Astrocyte (in vitro differentiated cells and primary cell): Measurements from ENCODE around the gene SCARF2. TPM values are rescaled to one million over a fixed set of nuclear protein-coding genes. Genes with fewer than 3 reads are reported as not detected.

Source experiments
- DNase-seq: peaks from one replicate; pipeline ENCODE4 v3.0.0-alpha.2; 2010; ENCODE audit warnings: low read depth
- FAIRE-seq: peaks from 2 replicates; lab custom pipeline; 2011; peaks lifted over from hg19 to GRCh38; lab: Jason Lieb, UNC
- H2AFZ ChIP-seq: 2 replicates; pipeline ENCODE4 v1.6.0; 2012; ENCODE audit warnings: low read depth, low read length, inconsistent platforms
- H3K27ac ChIP-seq: 2 replicates; pipeline ENCODE4 v1.5.1; 2011; ENCODE audit warnings: low read depth, low read length, inconsistent platforms
- H3K27me3 ChIP-seq: 2 replicates; pipeline ENCODE4 v1.6.0; 2011; ENCODE audit warnings: low read length, inconsistent platforms; ENCODE audit not compliant: insufficient read depth
- H3K36me3 ChIP-seq: 2 replicates; pipeline ENCODE4 v1.5.1; 2011; ENCODE audit warnings: low read length, inconsistent platforms; ENCODE audit not compliant: insufficient read depth
- H3K4me1 ChIP-seq: 2 replicates; pipeline ENCODE4 v1.5.1; 2011; ENCODE audit warnings: low read length, inconsistent platforms; ENCODE audit not compliant: insufficient read depth
- H3K4me2 ChIP-seq: 2 replicates; pipeline ENCODE4 v1.6.0; 2012; ENCODE audit warnings: low read length, inconsistent platforms
- H3K4me3 ChIP-seq: 2 replicates; pipeline ENCODE4 v1.5.1; 2011; ENCODE audit warnings: low read depth, mild to moderate bottlenecking, low read length, inconsistent platforms; ENCODE audit not compliant: insufficient read depth
- H3K79me2 ChIP-seq: 2 replicates; pipeline ENCODE4 v1.6.0; 2012; ENCODE audit warnings: mild to moderate bottlenecking, low read length, inconsistent platforms; ENCODE audit not compliant: insufficient read depth
- H3K9ac ChIP-seq: 2 replicates; pipeline ENCODE4 v1.6.0; 2012; ENCODE audit warnings: mild to moderate bottlenecking, low read length, inconsistent platforms
- H3K9me3 ChIP-seq: 2 replicates; pipeline ENCODE4 v1.5.1; 2012; ENCODE audit warnings: low read depth, mild to moderate bottlenecking, low read length, inconsistent platforms; ENCODE audit not compliant: insufficient read depth
- H4K20me1 ChIP-seq: 2 replicates; pipeline ENCODE4 v1.6.0; 2012; ENCODE audit warnings: low read length, inconsistent platforms; ENCODE audit not compliant: insufficient read depth
- H3K27ac Mint-ChIP-seq: one replicate; pipeline ENCODE4 v1.8.0; 2021; ENCODE audit warnings: mild to moderate bottlenecking, mixed read lengths; ENCODE audit not compliant: unreplicated experiment
- H3K27me3 Mint-ChIP-seq: one replicate; pipeline ENCODE4 v1.8.0; 2021; ENCODE audit warnings: low read depth, mixed read lengths; ENCODE audit not compliant: unreplicated experiment
- H3K36me3 Mint-ChIP-seq: one replicate; pipeline ENCODE4 v1.8.0; 2021; ENCODE audit warnings: low read depth, mixed read lengths; ENCODE audit not compliant: unreplicated experiment
- H3K4me1 Mint-ChIP-seq: one replicate; pipeline ENCODE4 v1.8.0; 2021; ENCODE audit warnings: low read depth, mixed read lengths; ENCODE audit not compliant: unreplicated experiment
- H3K4me3 Mint-ChIP-seq: one replicate; pipeline ENCODE4 v1.8.0; 2021; ENCODE audit warnings: mild to moderate bottlenecking, moderate library complexity, mixed read lengths; ENCODE audit not compliant: unreplicated experiment
- H3K9me3 Mint-ChIP-seq: one replicate; pipeline ENCODE4 v1.8.0; 2021; ENCODE audit warnings: mild to moderate bottlenecking, mixed read lengths; ENCODE audit not compliant: unreplicated experiment
- EZH2 ChIP-seq: IDR thresholded peaks from 2 replicates; pipeline ENCODE4 v1.6.1; 2012; ENCODE audit warnings: mild to moderate bottlenecking, low read length, inconsistent platforms; ENCODE audit not compliant: insufficient read depth
- total RNA-seq: library from RNA; stranded (reverse); gene quantifications from 2 replicates; pipeline ENCODE4 v1.2.1, GENCODE V29; 2021
- TF ChIP-seq, protein P1 (sequence below): IDR thresholded peaks from 2 replicates; pipeline ENCODE4 v1.5.1; 2011; ENCODE audit warnings: low read depth, mild to moderate bottlenecking, inconsistent platforms, low read length, moderate library complexity; ENCODE audit not compliant: insufficient read depth

The SCARF2 gene
- total RNA-seq, 1 donor from 2014 or later = 17.3 TPM

DNA sequence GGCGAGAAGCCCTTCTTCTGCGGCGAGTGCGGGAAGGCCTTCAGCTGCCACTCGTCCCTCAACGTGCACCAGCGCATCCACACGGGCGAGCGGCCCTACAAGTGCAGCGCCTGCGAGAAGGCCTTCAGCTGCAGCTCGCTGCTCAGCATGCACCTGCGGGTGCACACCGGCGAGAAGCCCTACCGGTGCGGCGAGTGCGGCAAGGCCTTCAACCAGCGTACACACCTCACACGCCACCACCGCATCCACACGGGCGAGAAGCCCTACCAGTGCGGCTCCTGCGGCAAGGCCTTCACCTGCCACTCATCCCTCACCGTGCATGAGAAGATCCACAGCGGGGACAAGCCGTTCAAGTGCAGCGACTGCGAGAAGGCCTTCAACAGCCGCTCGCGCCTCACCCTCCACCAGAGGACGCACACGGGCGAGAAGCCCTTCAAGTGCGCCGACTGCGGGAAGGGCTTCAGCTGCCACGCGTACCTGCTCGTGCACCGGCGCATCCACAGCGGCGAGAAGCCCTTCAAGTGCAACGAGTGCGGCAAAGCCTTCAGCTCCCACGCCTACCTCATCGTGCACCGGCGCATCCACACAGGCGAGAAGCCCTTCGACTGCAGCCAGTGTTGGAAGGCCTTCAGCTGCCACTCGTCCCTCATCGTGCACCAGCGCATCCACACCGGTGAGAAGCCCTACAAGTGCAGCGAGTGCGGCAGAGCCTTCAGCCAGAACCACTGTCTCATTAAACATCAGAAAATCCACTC, 31.5 kb downstream of the SCARF2 start:
- H3K9me3 ChIP-seq = no peaks in the 10 kb centered on the region
- no peak overlapping the region for H3K4me3 ChIP-seq
- FAIRE-seq = no peak
- no peaks in the 10 kb centered on the region for H3K4me1 ChIP-seq
- no peak for DNase-seq
- no peak for TF ChIP-seq EZH2
- TF ChIP-seq, protein P1, sequence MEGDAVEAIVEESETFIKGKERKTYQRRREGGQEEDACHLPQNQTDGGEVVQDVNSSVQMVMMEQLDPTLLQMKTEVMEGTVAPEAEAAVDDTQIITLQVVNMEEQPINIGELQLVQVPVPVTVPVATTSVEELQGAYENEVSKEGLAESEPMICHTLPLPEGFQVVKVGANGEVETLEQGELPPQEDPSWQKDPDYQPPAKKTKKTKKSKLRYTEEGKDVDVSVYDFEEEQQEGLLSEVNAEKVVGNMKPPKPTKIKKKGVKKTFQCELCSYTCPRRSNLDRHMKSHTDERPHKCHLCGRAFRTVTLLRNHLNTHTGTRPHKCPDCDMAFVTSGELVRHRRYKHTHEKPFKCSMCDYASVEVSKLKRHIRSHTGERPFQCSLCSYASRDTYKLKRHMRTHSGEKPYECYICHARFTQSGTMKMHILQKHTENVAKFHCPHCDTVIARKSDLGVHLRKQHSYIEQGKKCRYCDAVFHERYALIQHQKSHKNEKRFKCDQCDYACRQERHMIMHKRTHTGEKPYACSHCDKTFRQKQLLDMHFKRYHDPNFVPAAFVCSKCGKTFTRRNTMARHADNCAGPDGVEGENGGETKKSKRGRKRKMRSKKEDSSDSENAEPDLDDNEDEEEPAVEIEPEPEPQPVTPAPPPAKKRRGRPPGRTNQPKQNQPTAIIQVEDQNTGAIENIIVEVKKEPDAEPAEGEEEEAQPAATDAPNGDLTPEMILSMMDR = no peak
- Mint-ChIP-seq H3K27ac (no peak overlapping the region), H3K9me3 (no peaks in the 10 kb centered on the region), H3K4me3 (no peak overlapping the region), H3K4me1 (no peaks in the 10 kb centered on the region), H3K27me3 (no peaks in the 10 kb centered on the region), H3K36me3 (peaks cover 25% of the 10 kb centered on the region)
- H2AFZ ChIP-seq = no peak overlapping the region
- peaks cover 9% of the 10 kb centered on the region for H4K20me1 ChIP-seq
- no peak overlapping the region for H3K9ac ChIP-seq
- no peak overlapping the region for H3K4me2 ChIP-seq
- no peaks in the 10 kb centered on the region for H3K27me3 ChIP-seq
- H3K36me3 ChIP-seq = peaks cover 7% of the 10 kb centered on the region
- no peak overlapping the region for H3K27ac ChIP-seq
- H3K79me2 ChIP-seq = no peaks in the 10 kb centered on the region

DNA sequence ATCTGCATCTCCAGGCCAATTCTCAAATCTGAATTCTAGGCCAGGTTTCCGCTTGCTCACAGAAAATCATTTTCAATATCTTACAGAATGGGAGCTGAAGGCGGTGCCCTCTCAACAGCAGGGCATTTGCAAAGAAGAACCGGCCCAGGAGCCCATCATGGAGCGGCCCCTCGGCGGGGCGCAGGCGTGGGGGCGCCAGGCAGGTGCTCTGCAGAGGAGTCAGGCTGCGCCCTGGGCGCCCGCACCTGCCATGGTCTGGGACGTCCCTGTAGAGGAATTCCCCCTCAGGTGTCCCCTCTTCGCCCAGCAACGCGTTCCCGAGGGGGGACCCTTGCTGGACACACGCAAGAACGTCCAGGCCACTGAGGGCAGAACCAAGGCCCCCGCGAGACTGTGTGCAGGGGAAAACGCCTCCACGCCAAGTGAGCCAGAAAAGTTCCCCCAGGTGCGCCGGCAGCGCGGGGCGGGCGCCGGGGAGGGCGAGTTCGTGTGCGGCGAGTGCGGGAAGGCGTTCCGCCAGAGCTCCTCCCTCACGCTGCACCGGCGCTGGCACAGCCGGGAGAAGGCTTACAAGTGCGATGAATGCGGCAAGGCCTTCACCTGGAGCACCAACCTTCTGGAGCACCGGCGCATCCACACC, 32.2 kb downstream of the SCARF2 start:
- TF ChIP-seq, protein P1 = no peak
- no peak for TF ChIP-seq EZH2
- H3K27ac Mint-ChIP-seq = no peak overlapping the region
- no peak overlapping the region for H2AFZ ChIP-seq
- H3K9me3 Mint-ChIP-seq = no peaks in the 10 kb centered on the region
- H3K27ac ChIP-seq = no peak overlapping the region
- no peak for FAIRE-seq
- no peaks in the 10 kb centered on the region for H3K9me3 ChIP-seq
- H3K4me1 ChIP-seq = no peaks in the 10 kb centered on the region
- H3K4me1 Mint-ChIP-seq = no peaks in the 10 kb centered on the region
- H3K27me3 Mint-ChIP-seq = no peaks in the 10 kb centered on the region
- DNase-seq = no peak
- H3K79me2 ChIP-seq = peaks cover under 1% of the 10 kb centered on the region
- peaks cover 7% of the 10 kb centered on the region for H3K36me3 ChIP-seq
- H3K4me2 ChIP-seq = no peak overlapping the region
- no peak overlapping the region for H3K9ac ChIP-seq
- peaks cover 14% of the 10 kb centered on the region for H4K20me1 ChIP-seq
- H3K27me3 ChIP-seq = no peaks in the 10 kb centered on the region
- peaks cover 25% of the 10 kb centered on the region for H3K36me3 Mint-ChIP-seq
- no peak overlapping the region for H3K4me3 Mint-ChIP-seq
- H3K4me3 ChIP-seq = no peak overlapping the region

DNA sequence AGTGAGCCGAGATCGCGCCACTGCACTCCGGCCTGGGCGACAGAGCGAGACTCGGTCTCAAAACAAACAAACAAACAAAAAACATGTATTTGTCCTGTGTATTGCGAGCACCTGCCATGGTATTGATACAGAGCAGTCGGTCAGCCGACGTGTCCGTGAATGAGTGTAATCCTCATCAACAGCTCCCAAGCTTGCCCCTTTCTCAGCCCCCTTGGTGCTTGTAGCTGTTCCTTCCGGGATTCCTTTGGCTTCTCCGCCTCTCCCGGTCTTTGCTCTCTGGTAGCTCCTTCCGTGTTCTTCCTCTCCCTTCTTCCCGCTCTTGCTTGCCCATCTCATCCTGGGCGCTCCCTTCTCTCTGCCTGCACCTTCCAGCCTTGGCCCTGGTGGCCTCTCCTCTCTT, 32.7 kb downstream of the SCARF2 start:
- Mint-ChIP-seq H3K27me3 (no peaks in the 10 kb centered on the region), H3K4me3 (no peak overlapping the region), H3K9me3 (no peaks in the 10 kb centered on the region), H3K36me3 (peaks cover 25% of the 10 kb centered on the region), H3K27ac (no peak overlapping the region), H3K4me1 (no peaks in the 10 kb centered on the region)
- H3K27me3 ChIP-seq = no peaks in the 10 kb centered on the region
- H4K20me1 ChIP-seq = peaks cover 18% of the 10 kb centered on the region
- no peak overlapping the region for H3K27ac ChIP-seq
- H2AFZ ChIP-seq = no peak overlapping the region
- no peaks in the 10 kb centered on the region for H3K4me1 ChIP-seq
- H3K9ac ChIP-seq = no peak overlapping the region
- H3K36me3 ChIP-seq = peaks cover 7% of the 10 kb centered on the region
- TF ChIP-seq, protein P1 = no peak
- TF ChIP-seq EZH2 = no peak
- peaks cover 6% of the 10 kb centered on the region for H3K79me2 ChIP-seq
- DNase-seq (no peak), FAIRE-seq (no peak)
- no peak overlapping the region for H3K4me3 ChIP-seq
- H3K9me3 ChIP-seq = no peaks in the 10 kb centered on the region
- no peak overlapping the region for H3K4me2 ChIP-seq
